Inflammatory macrophage treated with lipopolysaccharide for 1 hour (primary cell): ENCODE results near the gene FOXP3.
A peak's percentile ranks its signal among the peaks of the same experiment; 100 is the strongest.

Experiments
- DNase-seq, 2 donors: peaks; one replicate each; pipeline ENCODE4 v3.0.0-alpha.2; 2020 to 2022

The FOXP3 gene

GRCh38 chrX:49249071-49249470 is 15.4 kb downstream of the FOXP3 start:
- no peak for DNase-seq

GRCh38 chrX:49247916-49248811 is 16.3 kb downstream of the FOXP3 start:
- no peak for DNase-seq

- DNase-seq, result no peak
Measured at GRCh38 chrX:49247346-49247745, 17.2 kb downstream of the FOXP3 start.

- DNase-seq, result no peak
Measured at GRCh38 chrX:49246541-49246940, 18.0 kb downstream of the FOXP3 start.

- no peak for DNase-seq
Measured at GRCh38 chrX:49244207-49244606, 20.3 kb downstream of the FOXP3 start.

- DNase-seq, result no peak
Measured at GRCh38 chrX:49243166-49243565, 21.3 kb downstream of the FOXP3 start.

- DNase-seq, result no peak
Measured at GRCh38 chrX:49242545-49243066, 21.9 kb downstream of the FOXP3 start.

- peak; percentile 6 to 20 for DNase-seq
Measured at GRCh38 chrX:49238735-49239134, 25.8 kb downstream of the FOXP3 start.

GRCh38 chrX:49237060-49237459 is 27.4 kb downstream of the FOXP3 start:
- DNase-seq, result peak; percentile 63 to 75

- DNase-seq, result no peak
Measured at GRCh38 chrX:49233887-49234555, 30.5 kb downstream of the FOXP3 start.

GRCh38 chrX:49233176-49233575 is 31.3 kb downstream of the FOXP3 start, which contains the start of gene CACNA1F:
Gene CACNA1F, minus strand, starts transcription at chrX:49233340. Its CDS starts 31 bp downstream, at chrX:49233309.
- DNase-seq, result no peak

- no peak for DNase-seq
Measured at GRCh38 chrX:49232525-49232924, 32.0 kb downstream of the FOXP3 start.

- no peak for DNase-seq
Measured at GRCh38 chrX:49231333-49232000, 33.0 kb downstream of the FOXP3 start.

GRCh38 chrX:49230500-49231232 is 33.8 kb downstream of the FOXP3 start:
- peak; percentile 51 to 71 for DNase-seq

- no peak for DNase-seq
Measured at GRCh38 chrX:49228185-49228584, 36.3 kb downstream of the FOXP3 start.

GRCh38 chrX:49227726-49228125 is 36.8 kb downstream of the FOXP3 start:
- DNase-seq, result no peak

- DNase-seq, result no peak
Measured at GRCh38 chrX:49226946-49227345, 37.6 kb downstream of the FOXP3 start.

GRCh38 chrX:49225858-49226257 is 38.7 kb downstream of the FOXP3 start:
- DNase-seq, result no peak

GRCh38 chrX:49221868-49222267 is 42.6 kb downstream of the FOXP3 start:
- DNase-seq, result no peak

GRCh38 chrX:49220100-49220499 is 44.4 kb downstream of the FOXP3 start:
- DNase-seq, result no peak

GRCh38 chrX:49214996-49215526 is 49.4 kb downstream of the FOXP3 start:
- DNase-seq, result no peak

GRCh38 chrX:49214416-49214815 is 50.1 kb downstream of the FOXP3 start:
- no peak for DNase-seq
